HL-60/S4 treated with retinoic acid at 250 ng/mL for 4 days and 3 days (cell line): Measurements from ENCODE around the gene TMEM145.
"Not testable (repeated sequence)": the region's sequence is repeated elsewhere in the genome, so short reads cannot be mapped to it uniquely, and the experiment has no call there.

Experiments
- in situ Hi-C: fragments of 300-500 bp; cut with MboI; formaldehyde crosslinking; loops from 2 replicates; pipeline ENCODE4 v1.7.0; 2022; ENCODE audit warnings: low sequenced_read_pairs

TMEM145 gene

GRCh38 chr19:42333975-42334696, 21.0 kb downstream of the TMEM145 start:
- in situ Hi-C loops = no loop called here

DNA sequence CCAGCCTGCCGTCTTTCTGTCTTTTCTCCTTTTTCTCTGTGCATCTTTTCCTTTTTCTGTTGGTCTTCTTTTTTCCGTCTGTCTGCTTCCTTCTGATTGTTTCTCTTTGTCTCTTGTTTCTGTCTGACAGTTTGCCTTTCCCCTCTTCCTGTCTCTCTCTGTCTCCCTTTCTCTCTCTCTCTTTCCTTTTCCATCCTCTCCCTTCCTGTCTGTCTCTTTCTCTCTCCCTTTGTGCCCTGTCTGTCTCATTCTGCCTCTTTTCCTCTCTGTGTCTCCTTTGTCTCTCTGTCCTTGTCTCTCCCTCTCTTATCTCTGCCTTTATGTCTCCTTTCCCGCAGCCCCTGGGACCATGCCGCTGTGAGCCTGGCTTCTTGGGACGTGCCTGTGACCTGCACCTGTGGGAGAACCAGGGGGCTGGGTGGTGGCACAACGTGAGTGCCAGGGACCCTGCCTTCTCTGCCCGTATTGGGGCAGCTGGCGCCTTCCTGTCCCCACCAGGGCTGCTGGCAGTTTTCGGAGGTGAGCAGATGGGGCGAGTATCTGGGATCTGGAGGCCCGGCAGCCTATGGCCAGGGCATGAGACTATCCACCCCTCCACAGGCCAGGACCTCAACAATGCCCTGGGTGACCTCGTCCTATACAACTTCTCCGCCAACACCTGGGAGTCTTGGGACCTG, 21.7 kb downstream of the TMEM145 start:
- in situ Hi-C loops = no loop called here

DNA sequence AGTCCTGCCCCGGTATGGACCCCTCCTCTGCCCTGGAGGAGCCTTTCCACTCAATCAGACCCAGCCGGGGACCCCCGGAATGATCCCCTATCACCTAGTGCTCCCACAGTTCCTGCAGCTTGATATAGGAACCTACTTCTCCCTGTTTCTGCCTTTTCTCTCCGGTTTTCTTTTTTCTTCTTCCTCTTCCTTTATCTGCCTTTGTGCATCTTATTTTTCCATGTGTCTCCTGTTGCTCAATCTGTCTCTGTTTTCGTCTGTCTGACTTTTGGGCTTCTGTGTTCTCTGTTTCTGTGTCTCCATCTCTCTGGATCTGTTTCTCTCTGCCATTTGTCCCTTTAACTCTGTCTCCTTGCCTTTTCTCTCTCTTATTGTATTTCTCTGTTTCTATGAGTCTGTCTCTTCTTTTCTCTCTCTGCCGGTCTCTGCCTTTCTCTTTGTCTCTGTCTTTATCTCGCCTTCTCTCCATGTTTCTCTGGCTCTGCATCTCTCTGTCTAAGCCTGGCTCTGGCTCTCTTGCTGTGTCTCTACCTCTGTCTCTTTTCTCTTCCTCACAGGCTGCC, 22.3 kb downstream of the TMEM145 start:
- in situ Hi-C loops = no loop called here

GRCh38 chr19:42335971-42336370, 22.9 kb downstream of the TMEM145 start:
- in situ Hi-C loops = no loop called here

- in situ Hi-C loops = not testable (repeated sequence)
Measured at GRCh38 chr19:42339126-42339860, 26.2 kb downstream of the TMEM145 start.

DNA sequence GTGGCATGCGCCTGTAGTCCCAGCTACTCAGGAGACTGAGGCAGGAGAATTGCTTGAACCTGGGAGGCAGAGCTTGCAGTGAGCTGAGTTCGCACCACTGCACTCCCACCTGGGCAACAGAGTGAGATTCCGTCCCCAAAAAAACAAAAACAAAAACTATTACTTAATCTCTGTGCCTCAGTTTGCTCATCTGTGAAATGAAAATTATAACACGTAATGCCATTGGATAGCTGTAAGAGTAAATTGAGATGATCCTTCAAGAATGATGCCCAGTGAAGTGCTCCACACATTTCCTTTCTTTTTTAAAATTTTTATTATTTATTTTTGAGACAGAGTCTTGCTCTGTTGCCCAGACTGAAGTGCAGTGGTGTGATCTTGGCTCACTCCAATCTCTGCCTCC, 26.8 kb downstream of the TMEM145 start:
- in situ Hi-C loops = not testable (repeated sequence)

DNA sequence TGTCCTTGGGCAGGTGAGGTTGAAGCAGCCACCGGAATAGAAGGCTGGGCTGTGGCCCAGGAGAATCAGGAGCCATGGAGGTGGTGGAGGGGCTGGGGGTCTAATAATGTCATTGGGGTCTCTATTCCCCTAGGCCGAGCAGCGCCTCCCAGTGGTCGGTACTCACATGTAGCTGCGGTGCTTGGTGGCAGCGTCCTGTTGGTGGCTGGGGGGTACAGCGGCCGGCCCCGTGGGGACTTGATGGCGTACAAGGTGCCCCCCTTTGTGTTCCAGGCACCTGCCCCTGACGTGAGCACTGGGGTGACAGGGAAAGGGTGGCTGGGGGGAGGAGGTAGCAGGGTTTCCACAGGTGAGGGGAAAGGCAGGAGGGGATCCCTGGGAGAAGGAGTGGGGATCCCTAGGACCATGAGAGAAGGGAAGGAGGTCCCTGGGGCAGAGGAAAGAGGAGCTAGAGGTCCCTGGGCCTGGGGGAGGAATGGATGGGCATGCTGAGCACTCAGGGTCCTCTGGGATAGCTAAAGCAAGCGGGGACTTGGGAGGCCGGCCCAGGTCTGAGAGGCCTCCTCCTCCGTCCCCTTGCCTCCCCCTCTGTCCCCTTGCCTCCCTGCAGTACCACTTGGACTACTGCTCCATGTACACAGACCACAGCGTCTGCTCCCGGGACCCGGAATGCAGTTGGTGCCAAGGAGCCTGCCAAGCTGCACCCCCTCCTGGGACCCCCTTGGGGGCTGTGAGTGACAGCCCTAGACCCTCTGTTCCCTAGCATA, 30.4 kb downstream of the TMEM145 start:
- in situ Hi-C loops = no loop called here

DNA sequence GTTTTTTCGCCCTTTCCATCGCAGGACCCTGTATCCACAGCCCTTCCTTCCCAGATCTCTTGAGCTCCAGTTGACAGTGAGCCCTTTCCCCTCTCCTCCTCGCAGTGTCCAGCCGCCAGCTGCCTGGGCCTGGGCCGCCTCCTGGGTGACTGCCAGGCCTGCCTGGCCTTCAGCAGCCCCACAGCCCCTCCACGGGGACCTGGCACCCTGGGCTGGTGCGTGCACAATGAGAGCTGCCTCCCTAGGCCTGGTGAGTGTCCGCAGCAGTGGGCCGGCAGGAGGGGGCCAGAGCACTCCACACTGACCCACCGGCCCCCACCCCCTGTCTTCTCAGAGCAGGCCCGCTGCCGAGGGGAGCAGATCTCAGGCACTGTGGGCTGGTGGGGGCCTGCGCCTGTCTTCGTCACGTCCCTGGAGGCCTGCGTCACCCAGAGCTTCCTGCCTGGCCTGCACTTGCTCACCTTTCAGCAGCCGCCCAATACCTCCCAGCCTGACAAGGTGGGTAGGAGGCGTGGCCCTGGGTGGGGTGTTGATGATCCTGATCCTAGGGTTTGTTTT, 31.3 kb downstream of the TMEM145 start:
- in situ Hi-C loops = no loop called here

GRCh38 chr19:42345191-42345812, 32.2 kb downstream of the TMEM145 start:
- in situ Hi-C loops = no loop called here

- in situ Hi-C loops = no loop called here
Measured at GRCh38 chr19:42348211-42348610, 35.1 kb downstream of the TMEM145 start.

DNA sequence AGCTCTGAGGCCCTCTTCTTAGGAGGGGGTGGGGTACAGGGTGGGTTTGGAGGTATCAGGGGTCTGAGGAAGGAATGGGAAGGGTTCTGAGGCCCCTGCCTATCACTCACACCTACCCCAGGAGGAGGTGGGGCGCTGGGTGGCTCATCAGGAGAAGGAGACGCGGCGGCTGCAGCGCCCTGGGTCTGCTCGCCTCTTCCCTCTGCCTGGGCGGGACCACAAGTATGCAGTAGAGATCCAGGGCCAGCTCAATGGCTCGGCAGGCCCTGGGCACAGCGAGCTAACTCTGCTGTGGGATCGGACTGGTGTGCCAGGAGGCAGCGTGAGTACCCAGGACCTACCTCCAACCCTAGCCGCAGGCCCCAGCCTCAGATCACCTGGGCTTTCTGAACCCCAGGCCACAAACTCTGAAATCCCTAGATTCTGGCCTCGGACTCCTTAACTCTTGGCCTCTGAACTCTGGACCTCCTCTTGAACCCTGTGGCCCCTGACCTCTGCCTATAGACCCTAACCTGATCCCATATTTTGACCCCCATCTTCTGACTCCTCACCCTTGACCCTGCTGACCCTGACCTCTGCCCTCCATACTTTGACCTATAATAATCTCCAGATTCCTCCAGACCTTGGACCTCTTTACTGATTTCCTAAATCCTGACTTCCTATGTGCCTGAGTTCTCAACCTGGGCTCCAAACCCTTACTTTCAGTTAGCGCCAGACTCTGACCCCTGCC, 36.4 kb downstream of the TMEM145 start:
- in situ Hi-C loops = no loop called here

DNA sequence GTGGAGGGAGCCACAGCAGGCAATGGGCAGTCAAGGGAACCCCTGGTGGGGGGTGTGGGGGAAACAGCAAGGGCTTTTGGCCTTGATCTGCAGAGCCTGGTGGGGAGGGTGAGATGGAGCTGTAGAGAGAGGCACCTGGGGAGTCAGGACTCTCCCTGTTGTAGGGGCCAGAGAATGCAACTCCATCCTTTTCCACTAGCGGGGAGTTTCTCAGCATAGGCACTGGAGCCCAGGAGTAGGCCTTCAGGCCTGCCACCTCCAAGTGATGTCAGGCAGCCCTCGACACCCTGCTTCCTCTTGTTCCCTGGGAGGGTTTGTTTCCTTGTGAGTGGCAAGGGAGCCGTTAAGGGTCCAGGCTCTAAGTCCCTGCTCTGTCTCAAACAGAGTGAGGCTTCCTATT, 37.3 kb downstream of the TMEM145 start:
- in situ Hi-C loops = no loop called here

- in situ Hi-C loops = no loop called here
Measured at GRCh38 chr19:42351079-42351735, 38.1 kb downstream of the TMEM145 start.

DNA sequence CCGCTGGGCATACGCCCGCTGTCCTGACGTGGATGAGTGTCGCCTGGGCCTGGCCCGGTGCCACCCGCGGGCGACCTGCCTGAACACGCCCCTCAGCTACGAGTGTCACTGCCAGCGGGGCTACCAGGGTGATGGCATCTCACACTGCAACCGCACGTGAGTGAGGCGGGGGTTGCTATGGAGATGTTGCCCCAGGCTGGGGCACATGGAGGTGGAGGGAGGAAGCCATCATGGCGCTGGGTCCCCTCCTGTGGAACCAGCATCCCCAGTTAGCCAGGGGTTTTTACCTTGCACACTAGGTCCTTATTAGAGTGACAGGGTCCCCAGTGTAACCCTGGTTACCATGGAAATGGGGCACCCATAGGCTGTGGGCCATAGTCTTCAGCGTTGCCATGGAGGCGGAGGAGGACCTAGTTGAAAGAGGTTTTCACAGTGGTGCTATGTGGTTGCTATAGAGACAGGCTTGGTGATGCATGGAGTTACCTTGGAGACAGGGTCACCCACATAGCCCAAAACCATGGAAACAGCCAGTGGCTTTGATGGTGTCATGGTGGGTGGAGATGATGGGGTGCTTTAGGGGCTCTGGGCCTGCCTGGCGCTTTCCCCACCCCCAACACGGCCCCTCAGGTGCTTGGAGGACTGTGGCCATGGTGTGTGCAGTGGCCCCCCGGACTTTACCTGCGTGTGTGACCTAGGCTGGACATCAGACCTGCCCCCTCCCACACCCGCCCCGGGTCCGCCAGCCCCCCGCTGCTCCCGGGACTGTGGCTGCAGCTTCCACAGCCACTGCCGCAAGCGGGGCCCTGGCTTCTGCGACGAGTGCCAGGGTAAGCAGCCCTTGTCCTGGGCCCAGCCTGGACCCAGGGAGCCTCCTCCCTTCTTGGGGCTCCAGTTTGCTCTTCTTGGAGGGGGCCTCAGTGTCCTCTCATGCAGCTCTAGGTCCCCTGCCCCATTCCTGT, 39.5 kb downstream of the TMEM145 start:
- in situ Hi-C loops = no loop called here

DNA sequence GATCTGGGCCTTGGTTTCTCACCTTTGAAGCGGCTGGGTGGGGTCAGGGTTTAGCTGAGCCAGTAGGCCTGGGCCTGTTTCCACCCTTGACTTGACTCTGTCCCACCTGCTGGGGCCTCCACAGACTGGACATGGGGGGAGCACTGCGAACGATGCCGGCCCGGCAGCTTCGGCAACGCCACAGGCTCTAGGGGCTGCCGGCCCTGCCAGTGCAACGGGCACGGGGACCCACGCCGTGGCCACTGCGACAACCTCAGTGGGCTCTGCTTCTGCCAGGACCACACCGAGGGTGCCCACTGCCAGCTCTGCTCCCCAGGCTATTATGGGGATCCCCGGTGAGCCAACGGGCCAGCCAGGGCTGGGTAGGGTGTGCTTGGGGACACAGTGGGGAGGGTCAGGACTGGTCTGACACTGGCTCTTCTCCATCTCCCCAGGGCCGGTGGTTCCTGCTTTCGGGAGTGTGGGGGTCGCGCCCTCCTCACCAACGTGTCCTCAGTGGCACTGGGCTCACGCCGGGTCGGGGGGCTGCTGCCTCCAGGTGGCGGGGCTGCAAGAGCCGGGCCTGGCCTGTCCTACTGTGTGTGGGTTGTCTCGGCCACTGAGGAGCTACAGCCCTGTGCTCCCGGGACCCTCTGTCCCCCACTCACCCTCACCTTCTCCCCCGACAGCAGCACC, 40.4 kb downstream of the TMEM145 start:
- in situ Hi-C loops = no loop called here

GRCh38 chr19:42355896-42356295, 42.8 kb downstream of the TMEM145 start:
- in situ Hi-C loops = no loop called here

DNA sequence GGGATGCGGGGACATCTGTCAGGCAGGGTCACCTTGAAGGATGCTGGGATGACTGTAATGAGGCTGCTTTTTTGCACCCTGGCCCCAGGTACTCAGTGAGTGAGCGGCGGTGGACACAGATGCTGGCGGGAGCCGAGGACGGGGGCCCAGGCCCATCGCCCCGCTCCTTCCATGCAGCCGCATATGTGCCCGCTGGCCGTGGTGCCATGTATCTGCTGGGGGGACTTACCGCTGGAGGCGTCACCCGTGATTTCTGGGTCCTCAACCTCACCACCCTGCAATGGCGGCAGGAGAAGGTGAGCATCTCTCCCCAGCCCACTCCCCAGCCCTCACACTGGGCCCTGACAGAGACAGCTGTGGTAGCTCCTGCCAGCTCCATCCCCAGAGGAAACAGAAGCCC, 43.6 kb downstream of the TMEM145 start:
- in situ Hi-C loops = no loop called here
